Ureter (tissue), 1 donor: ENCODE measurements around the gene LMTK2. TPM values are rescaled to one million over a fixed set of nuclear protein-coding genes. Genes with fewer than 3 reads are reported as not detected.

Experiments
- total RNA-seq: library from RNA; stranded (reverse); gene quantifications from one replicate; pipeline ENCODE4 v1.2.4, GENCODE V29; 2023
- donor health status: DM: yes; HTN: yes; CAD: no.

LMTK2 gene
- total RNA-seq, 1 donor from 2014 or later: 34.1 TPM

Other genes with a start within 250 kb of the LMTK2 start
- 133 TPM for gene ASNS, start 234.5 kb upstream of the LMTK2 start, total RNA-seq
- not detected for gene OCM2, start 116.7 kb upstream of the LMTK2 start, total RNA-seq
- gene BHLHA15, start 104.6 kb downstream of the LMTK2 start, total RNA-seq: 0.73 TPM
- 37.9 TPM for gene TECPR1, start 145.4 kb downstream of the LMTK2 start, total RNA-seq
- 141 TPM for gene BRI3, start 174.8 kb downstream of the LMTK2 start, total RNA-seq